ENCODE measurements around the gene STX8.
A peak's percentile ranks its signal among the peaks of the same experiment; 100 is the strongest.

The STX8 gene

DNA sequence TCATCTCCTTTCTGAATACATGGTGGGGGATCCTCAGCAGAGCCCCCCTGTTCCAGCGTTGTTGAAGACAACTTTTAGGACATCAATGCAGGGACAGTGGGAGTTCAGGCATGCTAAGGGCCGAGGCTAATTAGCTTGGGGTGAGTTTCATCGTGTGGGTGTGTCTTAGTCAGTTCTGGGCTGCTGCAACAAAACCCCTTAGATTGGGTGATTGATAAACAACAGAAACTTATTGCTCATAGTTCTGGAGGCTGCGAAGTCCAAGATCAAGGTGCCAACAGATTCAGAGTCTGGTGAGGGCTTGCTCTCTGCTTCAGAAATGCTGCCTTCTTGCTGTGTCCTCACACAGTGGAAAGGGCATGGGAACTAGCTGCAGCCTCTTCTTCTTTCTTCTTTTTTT is 340.3 kb downstream of the STX8 start:
- no peak for TF ChIP-seq CTCF (conservative IDR thresholded peaks at IDR 0.05; ENCODE audit: low read depth, low read length)
- DNase-seq (ENCODE audit: low read depth) = no peak
- no peak overlapping the region for H3K4me3 ChIP-seq (ENCODE audit: low read depth, low read length)

- H3K4me3 ChIP-seq (ENCODE audit: low read depth, low read length) = no peak overlapping the region
- no peak for DNase-seq (ENCODE audit: low read depth)
- TF ChIP-seq CTCF (conservative IDR thresholded peaks at IDR 0.05; ENCODE audit: low read depth, low read length) = no peak
Observed at GRCh38 chr17:9234389-9234945, 341.2 kb downstream of the STX8 start.

DNA sequence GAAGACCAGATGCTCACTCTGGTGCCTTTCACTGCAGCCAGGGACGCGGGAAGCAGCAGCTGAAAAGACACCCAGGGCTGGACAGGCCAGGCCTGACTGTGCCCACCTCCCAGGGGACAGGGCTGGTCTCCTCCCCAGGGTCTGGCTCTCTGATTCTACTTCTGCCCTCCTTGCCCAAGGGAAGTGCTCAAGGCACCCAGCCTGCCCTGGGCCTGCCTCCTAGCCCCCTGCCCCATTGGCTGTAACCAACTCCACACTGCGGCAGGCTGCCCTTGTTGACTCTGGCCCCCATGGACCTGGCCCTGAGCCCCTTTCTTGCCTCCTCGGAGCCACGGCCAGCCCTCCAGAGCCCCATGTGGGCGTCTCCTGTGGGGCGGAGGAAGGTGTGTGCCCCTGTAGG is 341.9 kb downstream of the STX8 start:
- H3K4me3 ChIP-seq (ENCODE audit: low read depth, low read length) = no peak overlapping the region
- TF ChIP-seq CTCF (conservative IDR thresholded peaks at IDR 0.05; ENCODE audit: low read depth, low read length) = no peak
- DNase-seq (ENCODE audit: low read depth) = no peak

- no peak for DNase-seq (ENCODE audit: low read depth)
- TF ChIP-seq CTCF (conservative IDR thresholded peaks at IDR 0.05; ENCODE audit: low read depth, low read length) = no peak
- no peak overlapping the region for H3K4me3 ChIP-seq (ENCODE audit: low read depth, low read length)
Observed at GRCh38 chr17:9233271-9233599, 342.4 kb downstream of the STX8 start.

GRCh38 chr17:9232591-9233270 is 342.9 kb downstream of the STX8 start:
- H3K4me3 ChIP-seq (ENCODE audit: low read depth, low read length) = no peak overlapping the region
- DNase-seq (ENCODE audit: low read depth) = peak; percentile 18

GRCh38 chr17:9232155-9232475 is 343.5 kb downstream of the STX8 start:
- no peak overlapping the region for H3K4me3 ChIP-seq (ENCODE audit: low read depth, low read length)
- DNase-seq (ENCODE audit: low read depth) = no peak
- no peak for TF ChIP-seq CTCF (conservative IDR thresholded peaks at IDR 0.05; ENCODE audit: low read depth, low read length)

More at GRCh38 chr17:9232591-9233270, 342.9 kb downstream of the STX8 start:
- no peak for TF ChIP-seq CTCF (conservative IDR thresholded peaks at IDR 0.05; ENCODE audit: low read depth, low read length)

DNA sequence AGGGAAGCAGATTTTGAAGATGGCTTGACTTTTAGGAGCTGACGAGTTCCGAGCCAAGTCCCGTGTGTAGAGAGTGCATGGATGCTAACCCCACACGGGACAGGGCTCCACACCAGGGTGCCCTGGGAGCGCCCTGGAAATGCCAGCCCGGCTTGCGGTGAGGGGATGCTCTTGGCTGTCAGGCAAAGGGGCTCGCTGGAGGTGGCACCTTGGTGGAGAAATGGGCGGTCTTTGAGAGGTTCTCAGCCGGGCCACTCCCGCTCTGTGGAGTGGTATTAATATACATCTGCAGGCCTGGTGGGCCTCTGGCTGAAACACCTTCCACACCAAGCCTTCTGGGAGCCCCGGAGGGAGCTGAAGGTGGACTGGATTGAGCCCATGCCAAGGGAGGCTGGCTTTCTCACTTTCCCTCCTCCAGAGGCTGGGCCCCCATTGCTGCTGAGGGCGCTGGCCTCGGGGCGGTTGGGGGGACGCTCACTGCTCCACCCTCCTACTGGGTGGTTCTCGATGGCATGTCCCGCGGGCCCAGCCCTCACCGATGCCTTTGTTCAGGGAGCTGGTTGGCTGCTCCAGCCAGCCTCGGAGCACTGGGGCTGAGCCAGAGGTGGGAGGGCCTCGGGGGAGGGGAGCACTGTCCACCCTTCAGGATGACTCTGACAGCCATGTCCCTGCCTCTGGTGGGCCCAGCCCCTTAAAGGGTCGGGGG is 344.0 kb downstream of the STX8 start:
- no peak for DNase-seq (ENCODE audit: low read depth)
- TF ChIP-seq CTCF (conservative IDR thresholded peaks at IDR 0.05; ENCODE audit: low read depth, low read length) = no peak
- H3K4me3 ChIP-seq (ENCODE audit: low read depth, low read length) = no peak overlapping the region

Measured in choroid plexus epithelial cell (primary cell).